ENCODE data around the gene MTOR.
"Not testable (repeated sequence)": the region's sequence is repeated elsewhere in the genome, so short reads cannot be mapped to it uniquely, and the experiment has no call there.

MTOR gene

DNA sequence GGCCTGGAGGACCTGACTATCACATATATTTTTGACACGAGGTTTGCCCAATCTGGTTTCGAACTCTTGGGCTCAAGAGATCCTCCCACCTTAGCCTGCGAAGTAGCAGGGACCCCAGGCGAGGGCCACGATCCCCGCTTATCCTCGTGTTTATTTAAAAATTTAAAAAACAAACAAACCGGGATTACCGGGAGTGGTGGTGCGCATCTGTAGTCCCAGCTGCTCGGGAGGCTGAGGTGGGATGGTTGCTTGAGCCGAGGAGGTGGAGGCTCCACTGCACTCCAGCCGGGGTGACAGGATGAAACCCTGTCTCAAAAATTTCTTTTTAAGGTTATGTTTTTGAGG lies 162.2 kb downstream of the MTOR start:
- no peak for DNase-seq

DNA sequence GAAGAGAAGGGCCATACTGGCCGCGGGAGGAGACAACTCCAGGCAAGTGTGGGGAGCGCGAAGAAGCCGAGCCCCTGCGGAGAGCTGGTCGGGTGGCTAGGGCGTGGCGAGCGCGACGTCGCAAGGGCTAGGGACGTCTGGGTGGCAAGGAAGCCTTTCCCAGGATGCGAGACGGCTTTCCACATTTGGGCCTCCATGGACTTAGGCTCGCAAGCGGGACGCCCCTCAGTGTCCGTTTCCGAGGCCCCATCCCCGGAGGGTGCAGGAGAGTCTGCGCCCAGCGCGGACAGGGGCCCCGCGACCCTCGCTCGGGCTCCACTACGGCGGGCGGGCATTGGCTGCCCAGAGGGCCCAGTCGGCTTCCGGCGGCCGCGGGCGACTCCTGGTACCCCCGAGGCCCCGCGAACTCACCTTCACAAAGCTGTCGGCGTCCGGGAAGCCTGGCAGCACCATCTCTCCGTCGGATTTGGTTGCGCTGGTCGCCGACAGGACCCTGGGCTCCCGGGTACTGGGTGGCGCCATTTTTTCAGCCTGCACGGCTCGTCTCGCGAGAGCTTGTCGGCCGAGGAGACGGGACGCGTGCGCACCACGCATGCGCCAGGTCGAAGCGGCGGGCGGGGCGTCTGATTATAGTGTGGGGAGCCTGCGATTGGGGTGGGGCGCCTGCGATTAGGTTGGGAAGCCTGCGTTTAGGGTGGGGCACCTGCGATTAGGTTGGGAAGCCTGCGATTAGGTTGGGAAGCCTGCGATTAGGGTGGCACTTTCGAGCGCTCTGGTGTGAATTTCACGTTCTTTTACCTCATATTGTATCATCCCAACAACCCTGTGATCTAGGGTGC lies 162.8 kb downstream of the MTOR start, which contains the start of gene EXOSC10:
EXOSC10 (minus strand) TSS at position 560 of the 839 bp plus-strand sequence; CDS start at position 522, 38 bp downstream.
- peak; percentile 93 to 96 for DNase-seq

DNA sequence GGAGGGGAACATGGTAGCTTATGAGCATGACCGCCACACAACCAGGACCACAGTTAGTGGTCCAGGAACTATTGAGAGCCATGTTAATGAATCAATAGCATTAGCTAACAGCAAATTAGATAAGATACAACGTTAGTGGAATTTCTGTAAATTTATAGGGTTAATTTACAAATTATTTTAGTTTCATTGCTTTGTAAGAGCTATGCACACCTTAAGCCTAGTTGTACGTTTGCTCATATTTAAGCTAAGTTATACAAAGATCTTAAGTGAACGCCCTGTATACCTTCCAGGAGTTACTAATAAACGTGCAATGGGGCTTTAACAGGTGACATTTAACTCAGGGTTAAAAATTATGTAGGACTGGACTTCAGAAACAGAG lies 163.4 kb downstream of the MTOR start:
- no peak for DNase-seq

DNA sequence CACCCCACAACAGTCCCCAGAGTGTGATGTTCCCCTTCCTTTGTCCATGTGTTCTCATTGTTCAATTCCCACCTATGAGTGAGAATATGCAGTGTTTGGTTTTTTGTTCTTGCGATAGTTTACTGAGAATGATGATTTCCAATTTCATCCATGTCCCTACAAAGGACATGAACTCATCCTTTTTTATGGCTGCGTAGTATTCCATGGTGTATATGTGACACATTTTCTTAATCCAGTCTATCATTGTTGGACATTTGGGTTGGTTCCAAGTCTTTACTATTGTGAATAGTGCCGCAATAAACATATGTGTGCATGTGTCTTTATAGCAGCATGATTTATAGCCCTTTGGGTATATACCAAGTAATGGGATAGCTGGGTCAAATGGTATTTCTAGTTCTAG lies 178.6 kb downstream of the MTOR start:
- DNase-seq, result not testable (repeated sequence)

DNA sequence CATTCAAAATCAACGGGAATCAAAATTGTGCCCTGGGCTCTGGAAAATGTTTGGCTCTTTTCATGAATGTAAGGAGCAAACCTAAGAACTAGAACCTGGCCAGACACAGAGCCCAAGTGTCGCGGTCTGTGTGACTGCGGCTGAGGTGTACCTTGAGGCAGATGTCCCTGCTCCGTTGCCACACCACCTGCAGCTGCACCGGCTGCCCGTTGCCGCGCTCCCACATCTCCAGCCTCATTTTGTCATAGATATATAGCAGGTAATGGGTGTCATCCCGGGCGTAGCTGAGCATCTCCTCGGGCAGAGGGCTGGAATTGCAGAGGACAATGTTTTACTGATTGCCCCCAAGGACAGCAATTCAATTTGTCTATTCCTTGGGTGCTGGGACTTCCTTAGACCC lies 181.4 kb downstream of the MTOR start:
- DNase-seq, result no peak

DNA sequence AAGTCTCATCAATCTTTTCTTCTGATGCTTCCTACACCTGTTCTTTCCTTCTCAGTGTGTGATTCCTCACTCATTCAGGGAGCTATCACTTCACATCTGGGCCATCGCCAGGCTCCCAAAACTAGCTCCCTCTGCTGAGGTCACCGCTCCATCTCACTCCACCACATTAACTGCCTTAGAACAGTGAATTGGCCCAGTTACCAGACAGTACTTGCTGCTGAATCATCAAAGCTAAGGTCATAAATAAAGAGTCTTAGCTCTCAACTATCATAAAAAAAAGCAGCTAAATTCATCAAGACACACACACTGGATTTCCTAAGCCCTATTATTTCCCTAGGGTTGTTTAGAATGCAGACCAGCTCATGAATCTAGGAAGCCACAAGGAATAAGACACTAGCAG lies 183.7 kb downstream of the MTOR start:
- no peak for DNase-seq

DNA sequence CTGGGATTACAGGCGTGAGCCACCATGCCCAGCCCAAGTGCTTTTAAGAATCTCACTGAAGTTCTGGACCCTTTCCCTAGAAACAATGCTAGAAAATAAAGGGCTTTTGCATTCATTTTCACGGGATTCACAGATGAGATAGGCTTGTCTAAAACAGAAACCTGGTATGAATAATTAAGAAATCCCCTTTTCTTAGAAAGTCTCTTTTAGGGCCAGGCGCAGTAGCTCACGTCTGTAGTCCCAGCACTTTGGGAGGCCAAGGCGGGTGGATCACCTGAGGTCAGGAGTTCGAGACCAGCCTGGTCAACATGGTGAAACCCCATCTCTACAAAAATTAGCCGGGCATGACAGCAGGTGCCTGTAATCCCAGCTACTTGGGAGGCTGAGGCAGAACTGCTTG lies 189.0 kb downstream of the MTOR start:
- not testable (repeated sequence) for DNase-seq

DNA sequence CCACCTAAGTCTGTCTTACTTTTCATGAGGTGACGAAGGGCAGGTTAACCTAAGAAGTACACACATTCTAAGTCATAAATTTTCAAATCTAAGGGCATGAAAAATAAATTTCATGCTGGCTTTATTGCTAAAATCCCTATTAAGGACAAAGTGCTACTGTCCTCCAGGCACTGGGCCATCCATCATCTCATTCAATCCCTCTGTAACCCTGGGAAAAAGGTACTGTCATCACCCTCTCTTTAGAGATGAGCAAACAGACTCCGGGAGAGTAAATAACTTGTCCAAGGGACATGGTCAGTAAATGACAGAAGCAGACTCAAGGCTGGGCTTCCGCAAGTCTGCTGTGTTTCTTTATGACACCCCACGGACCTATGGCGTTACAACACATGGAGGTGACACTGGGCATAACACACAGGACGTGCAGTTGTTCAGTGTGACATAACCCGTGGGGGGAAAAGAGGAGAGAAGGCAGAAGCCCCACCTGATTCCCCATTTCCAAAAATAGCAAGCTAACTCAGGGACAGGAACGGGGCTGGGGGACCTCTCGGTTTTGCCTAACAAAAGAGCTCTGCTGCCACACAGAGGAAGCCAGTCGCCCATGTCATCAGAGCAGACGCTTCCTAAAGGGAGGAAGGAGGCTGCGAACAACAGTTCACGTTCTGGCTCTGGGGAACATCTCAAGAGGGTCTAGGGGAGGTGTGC lies 190.0 kb downstream of the MTOR start:
- DNase-seq, result no peak

DNA sequence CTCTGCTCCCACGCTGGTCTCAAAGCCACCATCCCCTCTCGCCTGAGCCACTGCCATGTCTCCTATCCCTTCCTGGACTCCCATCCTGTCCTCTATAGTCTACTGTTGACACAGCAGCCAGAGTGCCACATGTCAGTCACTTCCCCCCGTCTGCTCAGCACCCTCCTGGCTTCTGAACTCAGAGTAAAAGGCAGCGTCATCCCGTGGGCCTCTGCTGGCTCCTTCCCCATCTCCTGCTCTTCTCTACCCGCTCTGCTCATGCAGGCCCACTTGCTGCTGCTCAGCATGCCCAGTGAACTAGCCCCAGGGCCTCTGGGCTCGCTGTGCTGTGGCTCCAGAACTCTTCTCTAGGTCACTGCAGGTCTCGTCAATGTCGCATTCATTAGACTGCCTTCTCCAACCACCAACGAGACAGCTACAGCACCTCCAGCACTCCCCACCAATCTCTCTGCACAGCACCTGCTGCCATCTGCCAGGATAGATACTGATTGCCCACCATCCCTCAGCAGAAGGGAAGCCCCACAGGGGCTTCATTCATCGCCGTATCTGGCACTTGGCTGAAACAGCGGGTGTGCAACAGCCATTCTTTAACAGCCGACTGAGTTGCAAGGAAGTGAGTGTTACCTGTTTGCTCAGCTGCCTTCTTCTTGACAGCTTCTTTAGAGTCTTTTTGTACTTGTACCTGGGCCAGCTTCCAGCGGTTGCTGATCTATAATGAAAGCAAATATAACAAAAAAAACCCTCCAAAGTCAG lies 190.7 kb downstream of the MTOR start:
- DNase-seq, result no peak

DNA sequence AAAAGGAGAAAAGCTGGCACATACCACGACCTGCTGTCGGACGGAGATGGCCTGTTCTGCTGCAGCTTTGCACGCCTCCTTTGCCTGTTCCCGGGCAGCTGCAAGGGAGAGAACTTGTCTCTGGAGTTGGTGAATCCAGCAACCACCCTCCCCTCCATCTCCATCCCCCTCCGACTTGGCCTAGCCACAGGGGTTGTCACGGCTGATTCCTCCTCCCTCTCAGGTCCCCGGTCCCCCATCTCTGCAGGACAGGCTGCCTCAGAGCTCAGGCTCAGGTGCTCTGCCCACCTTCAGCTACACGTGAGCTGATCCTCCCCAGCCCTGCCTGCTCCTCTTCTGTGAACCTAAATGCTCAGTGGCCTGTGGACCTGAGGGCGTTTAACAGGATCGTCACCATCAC lies 191.5 kb downstream of the MTOR start:
- no peak for DNase-seq

DNA sequence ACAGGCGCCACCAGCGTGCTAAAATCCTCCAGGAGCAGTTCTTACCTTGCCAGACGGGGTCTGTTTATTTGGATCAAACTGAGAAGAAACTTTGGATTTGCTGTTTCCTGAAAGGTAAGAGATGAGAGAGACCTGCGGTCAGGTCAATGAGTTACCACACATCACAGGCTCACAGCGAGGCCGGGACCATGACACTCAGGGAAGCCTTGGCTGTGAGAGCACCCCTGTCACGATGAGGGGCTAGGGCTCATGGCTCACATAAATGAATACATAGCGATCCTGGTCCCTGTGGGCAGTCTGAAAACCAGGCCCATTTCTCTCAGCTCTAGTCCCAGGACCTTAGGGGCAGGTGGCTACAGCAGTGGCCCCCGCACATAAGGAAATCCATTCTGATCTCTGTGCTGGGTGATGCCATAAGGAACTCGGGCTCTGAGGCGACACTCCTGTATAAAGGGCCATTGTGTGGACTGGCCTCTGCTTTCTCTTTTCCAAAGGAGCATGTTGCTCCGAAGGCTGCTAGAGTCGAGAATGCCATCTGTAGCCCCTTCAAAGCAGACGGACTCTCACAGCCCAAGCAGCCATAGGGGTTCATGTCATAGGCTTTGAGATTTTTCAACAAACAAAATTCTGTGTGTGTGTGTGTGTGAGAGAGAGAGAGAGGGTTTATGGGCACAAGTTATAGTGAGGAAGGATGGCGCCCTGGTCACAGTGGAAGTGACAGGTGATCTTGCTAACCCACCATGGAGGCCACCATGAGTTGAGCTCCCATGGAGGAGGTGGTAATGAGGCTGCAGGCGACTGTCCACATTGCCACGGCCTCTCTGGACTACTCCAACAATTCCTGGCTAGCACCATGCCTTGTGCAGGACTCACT lies 193.5 kb downstream of the MTOR start:
- DNase-seq, result no peak

DNA sequence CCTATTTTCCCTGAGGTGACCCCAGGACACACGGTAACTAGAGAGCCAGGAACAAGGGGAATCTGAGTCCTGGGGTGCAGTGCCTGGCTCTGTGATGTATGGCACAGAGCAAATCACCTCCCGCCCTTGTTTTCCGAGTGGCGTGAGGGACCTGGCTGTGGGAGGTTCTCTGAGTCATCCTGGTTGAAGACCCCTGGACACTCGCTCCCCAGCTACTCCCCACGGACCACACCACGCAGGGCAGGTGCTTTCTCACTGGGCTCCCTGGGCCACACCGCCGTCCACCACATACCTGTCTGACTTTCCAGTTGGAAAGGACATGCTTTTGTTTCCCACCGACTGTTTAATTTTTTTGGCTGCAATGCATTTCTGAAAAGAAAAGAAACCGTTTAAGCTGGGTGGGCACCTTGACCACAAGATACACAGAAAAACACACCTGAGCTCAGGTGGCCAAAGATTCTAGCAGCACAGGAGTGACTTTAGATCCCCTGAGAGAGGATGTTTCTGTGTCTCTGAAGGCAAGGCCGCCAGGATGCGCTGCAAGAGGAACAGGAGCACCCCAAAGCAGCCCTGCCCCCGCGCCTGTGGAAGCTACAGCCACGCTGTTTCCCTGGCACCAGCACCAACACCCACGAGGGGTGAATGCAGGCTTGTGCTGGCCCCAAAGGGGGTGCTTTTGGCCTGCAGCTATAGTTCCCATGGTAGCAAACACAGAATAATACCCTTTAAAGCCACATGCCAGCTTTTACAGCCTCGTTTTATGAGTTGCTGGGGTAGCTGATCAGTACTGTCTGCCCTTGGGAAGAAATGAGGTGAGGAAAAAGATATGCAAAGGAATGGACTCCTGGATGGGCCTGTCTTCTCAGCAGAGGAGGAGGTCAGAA lies 194.4 kb downstream of the MTOR start:
- DNase-seq, result no peak

DNA sequence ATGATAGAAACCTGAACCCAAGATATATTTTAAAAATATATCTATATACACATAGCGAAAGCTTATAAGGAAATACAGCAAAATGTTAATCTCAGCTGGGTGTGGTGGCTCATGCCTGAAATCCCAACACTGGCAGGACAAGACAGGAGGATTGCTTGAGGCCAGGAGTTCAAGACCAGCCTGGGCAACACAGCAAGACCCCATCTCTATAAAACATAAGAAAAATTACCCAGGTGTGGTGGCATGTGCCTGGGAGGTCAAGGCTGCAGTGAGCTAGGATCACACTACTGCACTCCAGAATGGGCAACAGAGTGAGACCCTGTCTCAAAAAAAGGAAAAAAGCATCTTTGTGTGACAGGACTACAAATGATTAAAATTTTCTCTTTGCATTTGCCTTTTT lies 196.6 kb downstream of the MTOR start:
- no peak for DNase-seq

DNA sequence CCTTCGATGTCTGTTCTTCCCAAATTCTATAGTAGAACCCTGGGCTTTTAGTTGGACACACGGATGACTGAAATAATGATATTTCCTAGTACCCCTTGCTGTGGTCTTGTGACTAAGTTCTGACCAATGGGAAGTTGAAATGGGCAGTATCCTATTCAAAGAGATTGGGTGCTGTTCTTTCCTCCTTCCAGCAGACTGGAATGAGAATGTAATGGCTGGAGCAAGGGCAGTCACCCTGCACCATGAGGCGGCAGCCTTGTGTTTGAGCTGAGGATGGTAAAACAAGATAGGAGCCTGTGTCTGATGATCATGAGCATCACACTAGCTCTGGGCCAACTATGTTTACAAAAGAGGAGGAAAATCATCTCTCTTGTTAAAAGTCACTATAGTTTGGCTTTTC lies 197.4 kb downstream of the MTOR start:
- no peak for DNase-seq

DNA sequence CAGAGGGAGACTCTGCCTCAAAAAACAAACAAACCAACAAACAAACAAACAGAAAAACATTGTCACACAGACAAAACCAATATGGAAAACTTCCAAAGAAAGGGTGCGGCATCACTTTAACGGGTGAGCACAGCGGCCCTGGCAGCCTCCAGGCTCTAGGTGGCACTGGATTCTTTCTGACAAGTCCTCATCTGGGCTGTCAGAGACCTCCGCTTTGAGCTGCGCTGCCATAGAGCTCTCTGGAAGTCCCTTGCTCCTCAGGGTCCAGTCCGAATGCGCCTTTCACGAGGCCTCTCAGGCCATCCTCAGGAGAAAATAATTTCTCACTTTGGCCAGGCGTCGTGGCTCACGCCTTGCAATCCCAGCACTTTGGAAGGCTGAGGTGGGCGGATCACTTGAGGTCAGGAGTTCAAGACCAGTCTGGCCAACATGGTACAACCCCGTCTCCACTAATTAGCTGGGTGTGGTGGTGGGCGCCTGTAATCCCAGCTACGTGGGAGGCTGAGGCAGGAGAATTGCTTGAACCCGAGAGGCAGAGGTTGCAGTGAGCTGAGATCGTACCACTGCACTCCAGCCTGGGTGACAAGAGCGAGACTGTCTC lies 198.3 kb downstream of the MTOR start:
- not testable (repeated sequence) for DNase-seq

DNA sequence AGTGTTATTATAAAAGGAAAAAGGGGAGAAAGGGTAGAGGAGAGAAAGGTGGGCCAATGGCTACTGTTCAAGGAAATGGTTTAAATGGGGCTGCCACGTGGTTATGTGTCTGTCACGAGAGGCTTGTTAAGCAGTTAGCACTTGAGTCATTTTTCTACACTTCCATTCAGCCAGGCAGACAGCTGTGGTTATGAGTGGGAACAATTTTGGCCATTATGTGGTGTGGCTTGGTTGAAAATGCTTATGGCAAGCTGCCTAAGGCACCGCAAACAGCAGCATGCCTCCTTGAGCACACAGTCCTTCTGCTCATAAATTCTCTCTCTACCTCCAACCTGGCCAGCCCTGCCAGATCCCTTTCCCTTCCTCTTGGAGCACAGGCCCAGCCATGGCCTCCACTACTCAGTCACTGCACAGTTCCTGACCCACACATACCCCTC lies 199.4 kb downstream of the MTOR start:
- no peak for DNase-seq

DNA sequence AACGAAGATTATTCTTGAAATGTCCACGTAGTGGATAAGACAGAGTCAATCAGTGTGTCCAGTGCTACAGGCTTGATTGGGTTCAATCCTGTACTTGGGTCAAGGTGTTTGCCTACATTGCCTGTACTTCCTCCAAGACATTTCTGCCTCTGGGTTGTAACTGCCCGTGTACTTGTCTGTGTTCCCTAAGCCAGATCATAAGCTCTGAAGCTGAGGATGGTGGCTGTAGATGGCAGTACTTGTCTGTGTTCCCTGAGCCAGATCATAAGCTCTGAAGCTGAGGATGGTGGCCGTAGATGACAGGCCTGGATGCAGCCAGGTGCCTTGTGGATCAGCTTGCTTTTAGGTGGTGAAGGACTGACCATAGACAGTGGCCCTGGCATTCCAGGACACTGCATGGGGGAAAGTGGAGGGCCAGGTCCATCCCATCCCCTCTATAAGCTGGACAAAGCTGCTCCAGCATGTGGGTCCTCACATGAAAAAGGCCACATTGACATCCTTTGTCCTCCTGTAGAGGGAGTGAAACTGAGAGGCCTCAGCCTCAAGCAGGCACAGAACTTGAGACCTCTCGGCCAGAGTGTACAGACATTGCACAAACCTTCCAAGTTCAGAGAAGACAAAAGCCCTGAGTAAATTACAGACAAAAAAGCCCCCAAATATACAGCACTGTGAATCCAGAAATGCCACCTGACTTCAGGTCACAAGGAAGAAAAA lies 200.5 kb downstream of the MTOR start:
- no peak for DNase-seq

DNA sequence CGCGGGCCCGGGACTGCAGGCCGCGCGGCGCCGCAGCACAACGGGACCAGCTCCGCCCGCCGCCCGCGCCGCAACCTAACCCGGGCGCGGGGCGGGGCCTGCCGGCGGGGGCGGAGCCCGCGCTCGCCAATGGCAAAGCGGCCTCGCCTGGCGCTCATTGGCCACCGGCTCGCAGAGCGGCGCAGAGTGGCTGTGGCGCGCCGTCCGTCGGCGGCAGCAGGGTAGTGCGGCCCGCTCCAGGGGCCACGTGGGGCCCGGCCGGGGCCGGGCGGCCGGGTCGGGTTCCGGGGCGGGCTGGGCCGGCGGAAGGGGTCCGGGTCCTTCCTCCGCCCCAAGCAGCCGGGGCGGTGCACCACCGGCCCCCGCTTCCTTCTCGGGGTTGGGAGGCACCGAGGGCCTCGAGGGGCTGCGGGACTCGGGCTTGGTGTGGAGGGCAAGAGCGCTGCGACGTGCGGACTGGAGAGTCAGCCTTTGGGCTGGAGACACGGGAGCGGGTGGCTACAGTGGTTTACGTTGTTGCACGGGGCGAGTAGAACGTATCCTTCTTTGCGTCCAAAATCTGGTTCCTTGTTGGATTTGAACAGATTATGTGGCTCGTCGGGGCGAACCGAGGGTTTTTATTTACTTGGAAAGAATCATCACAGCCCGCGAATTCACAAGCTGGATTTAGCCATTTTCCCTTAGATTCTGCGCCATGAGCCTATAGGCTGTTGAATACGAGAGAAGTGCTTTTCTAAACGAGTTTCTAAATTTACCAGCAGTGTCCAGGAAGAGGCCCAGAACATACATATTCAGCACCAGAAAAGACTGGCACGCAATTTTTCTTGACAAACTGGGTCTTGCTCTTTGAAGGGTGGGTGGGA lies 202.2 kb downstream of the MTOR start, which contains the start of gene SRM:
SRM (minus strand) TSS at position 51 of the 863 bp plus-strand sequence. CDS start 75 bp downstream, outside the sequence.
- DNase-seq, result peak; percentile 91 to 94

Measured in stimulated activated CD4-positive, alpha-beta T cell treated with anti-CD3 and anti-CD28 coated beads, Interleukin-4, amount 100 ng/mL, for 4 hours (primary cell).